GM10266 (cell line): ENCODE results near the gene SLC26A9.

Experiments used
- DNase-seq: peaks from one replicate; pipeline ENCODE4 v3.0.0; 2012; ENCODE audit errors: extremely low spot score
- CTCF ChIP-seq: IDR thresholded peaks from 2 replicates; pipeline ENCODE4 v1.5.1; 2012; ENCODE audit warnings: mild to moderate bottlenecking, low read depth; ENCODE audit not compliant: control insufficient read depth, insufficient read depth; ENCODE audit errors: missing control alignments

The SLC26A9 gene

GRCh38 chr1:205965036-205965884 lies 22.0 kb upstream of the SLC26A9 start:
- DNase-seq: no peak

GRCh38 chr1:205963352-205964155 lies 20.3 kb upstream of the SLC26A9 start:
- DNase-seq: no peak
- TF ChIP-seq CTCF: no peak

More at GRCh38 chr1:205965036-205965884, 22.0 kb upstream of the SLC26A9 start:
- no peak for TF ChIP-seq CTCF

- no peak for DNase-seq
- TF ChIP-seq CTCF: no peak
Observed at GRCh38 chr1:205962821-205963221, 19.6 kb upstream of the SLC26A9 start.

GRCh38 chr1:205961991-205962820 lies 18.9 kb upstream of the SLC26A9 start:
- no peak for TF ChIP-seq CTCF
- no peak for DNase-seq

- DNase-seq: peak; percentile 61
- no peak for TF ChIP-seq CTCF
Observed at GRCh38 chr1:205961405-205961804, 18.1 kb upstream of the SLC26A9 start.

- no peak for TF ChIP-seq CTCF
- DNase-seq: no peak
Observed at GRCh38 chr1:205959789-205960188, 16.5 kb upstream of the SLC26A9 start.
